Fibroblast of mammary gland (primary cell): ENCODE results near the gene ACER2.
A peak's percentile ranks its signal among the peaks of the same experiment; 100 is the strongest.

Experiments used
- DNase-seq: peaks from one replicate; pipeline ENCODE4 v3.0.0-alpha.2; 2010; ENCODE audit warnings: low read depth
- H3K4me3 ChIP-seq: 2 replicates; pipeline ENCODE4 v1.5.1; 2011; ENCODE audit warnings: low read depth, mild to moderate bottlenecking, low read length, moderate library complexity; ENCODE audit not compliant: control insufficient read depth
- CTCF ChIP-seq: conservative IDR thresholded peaks from 2 replicates; pipeline ENCODE4 v1.5.1; 2011; ENCODE audit warnings: low read depth, low read length, inconsistent platforms; ENCODE audit not compliant: control insufficient read depth, insufficient read depth

ACER2 gene

DNA sequence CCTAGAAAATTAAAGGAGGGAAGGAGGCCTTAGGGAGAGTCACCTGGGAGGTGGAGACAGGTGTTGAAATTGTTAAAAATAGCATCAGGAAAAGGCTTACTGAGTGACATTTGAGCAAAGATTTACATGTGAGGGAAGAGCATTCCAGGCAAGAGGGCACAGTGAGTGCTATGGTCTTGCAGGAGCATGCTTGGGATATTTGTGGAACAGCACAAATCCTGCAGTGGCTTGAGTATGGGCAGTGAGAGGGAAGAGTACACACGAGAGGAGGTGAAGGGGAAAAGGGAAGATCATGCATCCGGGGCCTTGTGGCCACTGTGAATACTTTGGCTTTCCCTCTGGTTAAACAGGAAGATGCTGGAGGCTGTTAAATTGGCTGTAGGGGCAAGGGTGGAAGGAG lies 36.6 kb downstream of the ACER2 start:
- no peak for DNase-seq
- TF ChIP-seq CTCF: no peak
- H3K4me3 ChIP-seq: no peak overlapping the region

DNA sequence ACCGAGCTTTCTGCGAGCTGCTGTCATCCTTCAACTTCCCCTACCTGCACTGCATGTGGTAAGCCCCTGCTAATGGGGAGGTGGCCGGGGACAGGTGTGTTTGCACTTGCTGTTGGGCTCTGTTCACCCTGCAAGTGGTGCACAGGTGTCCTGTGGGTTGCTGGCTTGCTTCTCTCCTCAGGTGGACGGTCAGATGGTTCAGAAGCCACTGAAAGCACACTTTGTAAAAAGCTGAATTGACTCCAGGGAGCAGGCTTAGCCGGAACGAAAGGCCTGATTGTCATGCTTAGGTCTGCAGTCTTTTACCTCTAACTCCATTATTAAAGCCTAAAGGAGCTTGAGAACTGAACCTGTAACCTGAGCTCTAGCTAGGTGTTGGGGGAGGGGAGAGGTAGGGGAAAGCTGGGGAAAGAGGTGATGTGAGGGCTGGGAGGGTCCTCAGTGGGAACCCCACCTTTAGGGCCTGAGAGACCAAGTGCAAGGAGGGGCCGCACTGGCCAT lies 37.6 kb downstream of the ACER2 start:
- no peak for TF ChIP-seq CTCF
- no peak overlapping the region for H3K4me3 ChIP-seq
- no peak for DNase-seq

DNA sequence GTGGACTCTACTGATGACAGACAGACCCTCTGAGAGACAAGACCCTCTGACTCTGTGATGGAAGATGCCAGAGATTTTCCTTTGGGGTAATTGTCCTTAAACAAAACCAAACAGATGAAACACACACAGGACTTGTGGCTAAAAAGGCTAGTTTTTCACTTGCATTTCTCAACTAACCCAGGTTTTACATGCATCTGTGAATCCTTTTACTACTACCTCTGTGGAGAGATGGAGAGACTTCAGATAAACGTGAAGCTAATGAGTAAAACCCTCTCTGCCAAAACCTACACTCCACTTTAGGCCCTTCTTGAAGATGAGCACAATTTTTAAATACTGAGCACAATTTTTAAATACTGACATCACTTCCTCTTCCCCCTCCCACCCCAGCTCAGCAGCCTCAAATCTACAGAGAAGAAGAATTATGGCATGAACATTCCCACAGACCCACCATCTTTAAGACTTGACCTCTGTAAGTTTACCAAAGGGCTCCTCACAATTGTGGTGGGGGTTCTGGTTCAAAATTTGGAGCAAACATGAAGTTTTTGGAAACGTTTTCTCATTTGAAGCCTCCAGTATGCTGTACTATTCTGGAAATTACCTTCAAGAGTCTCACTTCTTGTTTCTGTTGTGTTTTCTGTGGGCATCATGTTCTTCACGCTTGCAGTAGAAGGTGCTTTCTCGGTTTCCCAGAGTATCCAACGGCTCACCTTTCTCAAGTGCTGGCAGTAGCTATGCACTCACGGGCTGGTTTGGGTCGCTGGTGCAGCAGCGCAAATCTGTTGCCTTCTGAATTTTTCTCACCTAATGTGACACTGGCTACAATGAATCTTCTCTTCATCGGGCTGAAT lies 42.7 kb downstream of the ACER2 start:
- TF ChIP-seq CTCF: no peak
- no peak for DNase-seq
- no peak overlapping the region for H3K4me3 ChIP-seq

- no peak for DNase-seq
- H3K4me3 ChIP-seq: no peak overlapping the region
- no peak for TF ChIP-seq CTCF
Measured at GRCh38 chr9:19456426-19456825, 47.6 kb downstream of the ACER2 start.

GRCh38 chr9:19456996-19457692 lies 48.3 kb downstream of the ACER2 start:
- peak; percentile 76 for DNase-seq
- peak; percentile 99 for TF ChIP-seq CTCF
- H3K4me3 ChIP-seq: no peak overlapping the region

- no peak for DNase-seq
- TF ChIP-seq CTCF: no peak
- H3K4me3 ChIP-seq: no peak overlapping the region
Measured at GRCh38 chr9:19457693-19458009, 48.8 kb downstream of the ACER2 start.
